ENCODE data around the gene AKAIN1.

The AKAIN1 gene

GRCh38 chr18:5095239-5095638 lies 101.8 kb downstream of the AKAIN1 start:
- TF ChIP-seq TAF1 (IDR thresholded peaks at IDR 0.05; ENCODE audit: borderline replicate concordance, insufficient read depth, low read length) = no peak
- TF ChIP-seq POLR2AphosphoS5 (IDR thresholded peaks at IDR 0.05; ENCODE audit: low read depth, low read length) = no peak
- no peak for TF ChIP-seq SIN3A (IDR thresholded peaks at IDR 0.05; ENCODE audit: borderline replicate concordance, insufficient read depth, low read length)
- no peak for TF ChIP-seq REST (IDR thresholded peaks at IDR 0.05; ENCODE audit: insufficient read depth in 1 of 2, low read depth in 2 of 2, low read length in 2 of 2)
- no peak for TF ChIP-seq FOXP2 (optimal IDR thresholded peaks at IDR 0.05; ENCODE audit: borderline replicate concordance, extremely low read depth, extremely low read length, insufficient read depth)

GRCh38 chr18:5093902-5094301 lies 103.2 kb downstream of the AKAIN1 start:
- TF ChIP-seq POLR2AphosphoS5 (IDR thresholded peaks at IDR 0.05; ENCODE audit: low read depth, low read length) (no peak), SIN3A (IDR thresholded peaks at IDR 0.05; ENCODE audit: borderline replicate concordance, insufficient read depth, low read length) (no peak), REST (IDR thresholded peaks at IDR 0.05; ENCODE audit: insufficient read depth in 1 of 2, low read depth in 2 of 2, low read length in 2 of 2) (no peak), TAF1 (IDR thresholded peaks at IDR 0.05; ENCODE audit: borderline replicate concordance, insufficient read depth, low read length) (no peak), FOXP2 (optimal IDR thresholded peaks at IDR 0.05; ENCODE audit: borderline replicate concordance, extremely low read depth, extremely low read length, insufficient read depth) (no peak)
